SK-N-MC (cell line): ENCODE measurements around the gene ABCD3.

Experiments used
- EZH2 ChIP-seq: fragments of 200-600 bp; sonication (generic); IDR thresholded peaks from one replicate; pipeline ENCODE4 v1.6.1; 2017; ENCODE audit warnings: antibody characterized with exemption
- POLR2AphosphoS5 ChIP-seq: IDR thresholded peaks from 2 replicates; pipeline ENCODE4 v1.6.1; 2012; ENCODE audit warnings: mild to moderate bottlenecking, low read depth, low read length, borderline replicate concordance

GRCh38 chr1:94413311-94413710 lies 4.9 kb upstream of the ABCD3 start:
- TF ChIP-seq EZH2, result no peak
- no peak for TF ChIP-seq POLR2AphosphoS5
